Uterus (tissue), 2 donors: ENCODE measurements around the gene REG4.

Source experiments
- CTCF ChIP-seq, 4 experiments: fragments of 200-600 bp in 2 of 4; fragments of 450-650 bp in 2 of 4; sonication (generic) in 2 of 4; IDR thresholded peaks; one replicate each; pipeline ENCODE4 v1.5.1; 2016 to 2019; ENCODE audit warnings: antibody characterized with exemption in 4 of 4, mild to moderate bottlenecking in 2 of 4, moderate library complexity in 1 of 4
- POLR2A ChIP-seq, 2 donors: fragments of 450-650 bp; IDR thresholded peaks; one replicate each; pipeline ENCODE4 v1.6.1; 2016; ENCODE audit warnings: antibody characterized with exemption in 2 of 2, mild to moderate bottlenecking in 1 of 2, moderate library complexity in 1 of 2

GRCh38 chr1:119745034-119745433 is 66.2 kb downstream of the REG4 start:
- TF ChIP-seq POLR2A (IDR thresholded peaks at IDR 0.05) (no peak), CTCF (IDR thresholded peaks at IDR 0.05) (no peak)
